GM21447 (cell line): Measurements from ENCODE around the gene ARHGEF1.
"Not testable (repeated sequence)": the region's sequence is repeated elsewhere in the genome, so short reads cannot be mapped to it uniquely, and the experiment has no call there.

ENCODE experiments used
- ATAC-seq: cut with Tn5 transposase; IDR thresholded peaks from one replicate; pipeline ENCODE4 v1.9.1; 2021; ENCODE audit not compliant: unreplicated experiment

The ARHGEF1 gene

GRCh38 chr19:41861846-41862245, 21.1 kb upstream of the ARHGEF1 start:
- no peak for ATAC-seq

DNA sequence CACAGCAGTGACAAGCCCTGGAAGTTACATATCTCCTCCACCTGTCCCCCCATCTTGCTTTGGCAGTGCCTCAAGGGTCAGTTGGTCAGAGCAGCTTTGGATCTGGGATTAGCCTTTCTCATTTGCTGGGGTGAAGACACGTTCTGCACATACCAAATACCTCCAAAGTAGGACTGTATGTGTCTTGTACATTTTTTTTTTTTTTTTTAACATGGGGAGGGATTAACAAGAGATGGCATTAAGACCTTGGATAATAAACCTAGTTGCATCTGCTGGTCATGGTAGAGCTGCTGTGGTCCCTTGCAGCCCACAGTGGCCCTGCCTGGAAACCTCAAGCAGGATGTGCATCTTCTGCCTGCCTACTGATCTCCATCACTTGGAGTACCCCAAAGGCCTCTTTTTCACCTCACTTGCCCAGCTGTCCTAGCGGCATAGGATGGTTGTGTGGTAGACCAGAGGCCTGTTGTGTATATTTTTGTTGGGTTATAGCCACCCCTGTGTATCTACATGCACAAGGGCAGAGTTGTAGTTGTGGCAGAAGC, 20.5 kb upstream of the ARHGEF1 start:
- no peak for ATAC-seq

GRCh38 chr19:41863209-41863931, 19.6 kb upstream of the ARHGEF1 start:
- ATAC-seq: no peak

DNA sequence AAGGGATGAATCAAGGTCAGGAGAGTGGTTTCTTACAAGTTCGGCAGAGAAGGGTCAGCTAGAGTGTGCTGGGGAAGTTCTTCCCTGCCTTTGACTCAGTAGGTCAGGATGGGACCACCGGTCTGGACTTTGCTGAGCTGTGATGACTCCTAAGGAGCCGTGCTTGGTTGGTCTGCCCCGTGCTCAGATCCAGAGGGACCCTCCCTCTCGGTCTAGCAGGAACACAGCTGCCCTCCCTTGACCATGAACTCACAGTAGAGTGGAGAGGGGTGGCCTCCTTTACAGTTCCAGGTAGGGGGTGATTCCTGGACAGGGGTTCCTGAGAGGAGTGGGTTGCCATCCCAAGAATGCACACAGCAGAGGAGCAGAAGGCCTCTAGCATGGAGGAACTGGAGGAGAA, 18.6 kb upstream of the ARHGEF1 start:
- no peak for ATAC-seq

GRCh38 chr19:41866284-41866683, 16.7 kb upstream of the ARHGEF1 start:
- ATAC-seq: no peak

DNA sequence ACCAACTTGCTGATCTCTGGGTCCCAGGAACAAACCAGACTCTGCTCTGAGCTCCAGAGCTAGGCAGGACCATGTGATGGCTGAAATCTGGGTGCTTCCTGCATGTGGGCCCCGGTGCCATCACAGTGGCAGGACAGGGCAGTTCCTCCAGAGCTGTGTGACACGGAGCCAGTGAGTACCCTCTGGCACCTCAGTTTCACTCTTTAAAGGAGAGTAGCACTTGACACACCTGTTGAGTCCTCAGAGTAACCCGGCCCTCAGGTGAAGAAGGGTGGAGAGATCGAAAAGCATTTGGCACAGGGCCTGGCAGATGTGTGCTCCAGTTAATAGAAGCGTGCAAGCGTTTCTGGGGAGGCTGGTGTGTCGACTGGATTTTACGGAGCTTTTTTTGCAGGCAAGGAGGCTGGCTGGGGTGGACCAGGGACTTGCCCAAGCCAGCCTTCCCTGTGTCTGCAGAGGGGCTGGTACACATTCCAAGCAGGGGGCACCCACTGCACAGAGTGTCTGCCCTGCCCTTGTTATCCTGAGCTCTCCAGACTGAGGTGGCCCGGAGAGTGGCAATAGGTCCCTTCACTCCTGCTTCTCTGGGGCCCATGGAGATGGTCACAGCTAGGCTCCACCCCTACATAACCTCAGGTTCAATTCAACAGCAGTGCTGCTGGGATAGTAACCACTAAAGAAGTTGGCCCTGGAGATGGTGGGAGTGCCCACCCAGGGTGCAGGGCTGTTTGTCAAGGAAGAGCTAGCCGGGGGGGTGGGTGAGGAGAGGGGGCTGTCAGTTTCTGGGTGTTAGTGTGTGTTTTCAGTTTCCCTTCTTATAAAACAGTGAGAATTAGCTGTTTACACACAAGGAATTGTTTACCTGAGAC, 14.6 kb upstream of the ARHGEF1 start:
- ATAC-seq: no peak

DNA sequence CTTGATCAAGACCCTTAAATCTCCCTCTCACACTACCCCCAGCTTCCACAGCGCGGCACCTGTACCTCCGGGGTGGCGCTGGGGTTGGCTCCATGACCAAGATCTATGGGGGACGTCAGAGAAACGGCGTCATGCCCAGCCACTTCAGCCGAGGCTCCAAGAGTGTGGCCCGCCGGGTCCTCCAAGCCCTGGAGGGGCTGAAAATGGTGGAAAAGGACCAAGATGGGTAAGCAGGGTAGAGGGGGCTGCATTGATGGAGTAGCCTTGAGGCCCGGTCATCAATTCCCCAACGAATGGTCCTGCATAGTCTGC, 14.0 kb upstream of the ARHGEF1 start:
- no peak for ATAC-seq

- ATAC-seq: no peak
Measured at GRCh38 chr19:41869374-41869955, 13.5 kb upstream of the ARHGEF1 start.

- no peak for ATAC-seq
Measured at GRCh38 chr19:41870401-41870873, 12.5 kb upstream of the ARHGEF1 start.

- peak; percentile 54 for ATAC-seq
Measured at GRCh38 chr19:41871573-41872383, 11.2 kb upstream of the ARHGEF1 start.

GRCh38 chr19:41872384-41872774, 10.6 kb upstream of the ARHGEF1 start:
- ATAC-seq: no peak

- no peak for ATAC-seq
Measured at GRCh38 chr19:41872775-41873647, 10.0 kb upstream of the ARHGEF1 start.

DNA sequence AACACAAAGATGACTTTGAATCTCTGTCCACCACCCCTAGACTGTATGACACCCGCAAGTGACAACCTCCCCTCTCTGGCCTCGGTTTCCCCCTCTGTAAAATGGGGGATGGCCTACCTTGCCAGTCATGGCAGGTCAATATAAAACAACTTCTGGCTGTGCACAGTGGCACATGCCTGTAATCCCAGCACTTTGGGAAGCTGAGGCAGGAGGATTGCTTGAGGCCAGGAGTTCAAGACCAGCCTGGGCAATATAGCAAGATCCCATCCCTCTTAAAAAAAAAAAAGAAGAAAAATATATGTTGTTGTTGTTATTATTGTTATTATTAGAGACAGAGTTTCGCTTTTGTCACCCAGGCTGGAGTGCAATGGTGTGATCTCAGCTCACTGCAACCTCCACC, 7.0 kb upstream of the ARHGEF1 start:
- ATAC-seq: not testable (repeated sequence)

- ATAC-seq: peak; percentile 75
Measured at GRCh38 chr19:41876847-41877832, 5.8 kb upstream of the ARHGEF1 start, which contains the start of gene CD79A. Gene CD79A (plus strand): TSS chr19:41877279. CDS start chr19:41877305, 26 bp downstream.

DNA sequence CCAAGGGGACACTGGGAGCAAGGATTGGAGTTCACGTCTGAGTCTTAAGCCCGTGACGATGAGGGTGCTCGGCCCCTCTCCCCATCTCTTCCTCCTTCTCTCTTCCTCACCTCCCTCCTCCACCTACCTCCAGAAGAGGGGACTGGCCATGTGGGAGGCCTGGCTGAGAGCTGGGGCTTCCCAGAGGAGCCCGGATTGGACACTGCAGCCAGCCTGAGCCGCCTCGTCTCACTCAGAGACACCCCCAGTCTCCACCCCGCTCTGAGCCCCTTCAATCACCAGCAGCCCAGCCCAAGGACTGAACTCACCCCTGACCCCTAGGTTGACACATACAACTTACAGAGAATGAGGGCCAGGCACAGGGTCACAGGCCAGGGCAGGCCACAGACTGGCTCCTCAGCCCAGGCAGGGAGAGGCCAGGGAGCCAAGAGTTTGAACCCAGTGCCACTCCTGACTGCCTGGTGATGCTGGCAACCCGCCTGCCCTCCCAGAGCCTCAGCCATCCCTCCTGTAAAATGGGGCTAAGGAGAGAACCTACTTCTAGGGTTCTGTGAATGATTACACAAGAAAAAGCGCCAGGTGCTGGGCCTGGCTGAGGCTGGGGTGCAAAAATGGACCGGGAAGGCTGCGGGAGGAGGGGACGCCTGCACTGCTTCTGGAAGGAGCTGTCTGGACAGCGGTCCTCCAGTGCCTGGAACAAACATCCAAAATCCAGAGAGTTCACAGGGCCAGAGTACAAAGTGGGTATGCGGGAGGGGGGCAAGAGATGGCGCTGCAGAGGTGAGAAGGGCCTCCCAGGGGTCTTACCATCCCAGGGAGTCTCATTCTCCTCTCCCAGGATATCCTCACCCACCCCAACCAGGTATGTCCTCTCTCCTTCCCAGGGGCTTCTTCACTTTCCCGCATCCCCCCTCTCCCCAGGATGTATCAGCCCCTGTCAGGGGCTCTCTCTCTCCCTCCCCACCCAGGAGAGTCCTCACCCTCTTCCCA, 4.8 kb upstream of the ARHGEF1 start:
- ATAC-seq: no peak

DNA sequence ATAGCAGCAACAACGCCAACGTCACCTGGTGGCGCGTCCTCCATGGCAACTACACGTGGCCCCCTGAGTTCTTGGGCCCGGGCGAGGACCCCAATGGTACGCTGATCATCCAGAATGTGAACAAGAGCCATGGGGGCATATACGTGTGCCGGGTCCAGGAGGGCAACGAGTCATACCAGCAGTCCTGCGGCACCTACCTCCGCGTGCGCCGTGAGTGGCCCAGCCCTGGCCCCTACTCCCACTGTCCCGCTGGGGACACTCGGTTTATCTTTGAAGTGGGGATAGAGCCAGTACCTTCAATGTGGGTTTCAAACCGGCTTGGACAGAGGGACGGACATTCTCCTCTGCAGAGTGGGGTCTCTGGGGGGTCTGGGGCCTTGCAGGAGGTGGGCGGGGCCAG, 3.9 kb upstream of the ARHGEF1 start:
- no peak for ATAC-seq

DNA sequence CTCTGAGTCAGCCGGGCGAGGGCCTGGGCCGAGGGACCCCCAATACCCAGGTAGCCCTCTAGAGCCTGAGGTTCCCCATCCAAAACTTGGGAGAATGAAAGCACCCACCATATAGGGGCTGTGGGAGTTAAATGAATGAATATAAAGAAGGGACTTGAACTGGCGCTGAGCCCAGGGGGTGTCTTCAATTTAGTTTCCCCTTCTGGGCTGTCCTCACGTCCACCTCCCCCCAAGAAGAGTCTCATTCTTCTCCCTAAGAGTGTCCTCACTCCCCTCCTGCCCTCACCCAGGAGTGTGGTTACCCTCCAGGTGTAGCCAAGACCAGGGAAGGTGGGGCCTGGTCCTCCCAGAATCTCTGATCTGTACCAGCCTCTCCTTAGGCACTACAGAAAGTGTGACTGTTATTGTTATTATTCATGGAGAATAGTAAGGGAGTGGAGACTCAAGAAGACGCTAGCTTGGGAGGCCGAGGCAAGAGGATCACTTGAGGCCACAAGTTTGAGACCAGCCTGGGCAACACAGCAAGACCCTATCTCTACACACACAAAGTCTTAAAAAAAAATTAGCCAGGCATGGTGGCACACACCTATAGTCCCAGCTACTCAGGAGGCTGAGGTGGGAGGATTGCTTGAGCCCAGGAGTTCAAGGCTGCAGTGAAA, 3.2 kb upstream of the ARHGEF1 start:
- ATAC-seq: no peak
